ENCODE measurements around the gene TAS2R5.

The TAS2R5 gene, protein sequence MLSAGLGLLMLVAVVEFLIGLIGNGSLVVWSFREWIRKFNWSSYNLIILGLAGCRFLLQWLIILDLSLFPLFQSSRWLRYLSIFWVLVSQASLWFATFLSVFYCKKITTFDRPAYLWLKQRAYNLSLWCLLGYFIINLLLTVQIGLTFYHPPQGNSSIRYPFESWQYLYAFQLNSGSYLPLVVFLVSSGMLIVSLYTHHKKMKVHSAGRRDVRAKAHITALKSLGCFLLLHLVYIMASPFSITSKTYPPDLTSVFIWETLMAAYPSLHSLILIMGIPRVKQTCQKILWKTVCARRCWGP

DNA sequence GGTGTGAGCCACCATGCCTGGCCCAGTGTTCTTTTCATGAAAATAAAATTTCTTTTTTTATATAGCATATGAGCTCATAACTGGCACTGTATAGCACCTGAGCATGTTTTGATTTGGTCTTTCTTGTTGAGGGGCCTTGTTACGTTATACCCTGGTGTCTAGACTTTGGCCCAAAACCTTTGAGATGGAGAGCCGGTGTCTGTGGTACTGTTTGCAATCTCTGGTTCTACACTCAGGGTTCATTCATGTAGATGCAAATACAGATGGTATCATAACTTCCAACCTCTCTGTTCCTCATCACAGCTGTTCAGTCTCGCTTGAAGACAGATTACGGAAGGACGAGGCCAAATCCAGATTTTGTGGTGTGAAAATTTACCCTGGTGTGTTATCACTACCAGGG is at the start of gene TAS2R5:
TSS of gene TAS2R5 (plus strand) at position 301 of the 400 bp plus-strand sequence. CDS start 145 bp downstream, outside the sequence.
- Histone ChIP-seq H3K27me3 (ENCODE audit: insufficient read depth, low read length, poor library complexity) (no peaks in the 10 kb centered on the region), H4K20me1 (ENCODE audit: insufficient read depth, low read length) (0 out of 2 replicates have a peak, but pooled peaks cover 2% of the 10 kb centered on the region), H2AFZ (ENCODE audit: low read depth, low read length) (no peak within 1 kb of the TSS), H3K79me2 (ENCODE audit: insufficient read depth, low read length) (no peaks in the 10 kb centered on the region), H3K9ac (ENCODE audit: low read depth, low read length) (no peak within 1 kb of the TSS), H3K4me3 (ENCODE audit: low read depth in 1 of 2, low read length in 2 of 2) (no peak within 1 kb of the TSS), H3K36me3 (ENCODE audit: insufficient read depth, low read length) (0 out of 2 replicates have a peak, but pooled peaks cover 7% of the 10 kb centered on the region), H3K9me3 (ENCODE audit: insufficient read depth, low read length, severe bottlenecking) (no peaks in the 10 kb centered on the region), H3K4me1 (ENCODE audit: insufficient read depth, low read length) (no peaks in the 10 kb centered on the region), H3K4me2 (ENCODE audit: insufficient read depth, low read length) (no peak within 1 kb of the TSS), H3K27ac (ENCODE audit: low read length) (no peak within 1 kb of the TSS)
- ATAC-seq (ENCODE audit: insufficient read depth, low read depth) (no peak), DNase-seq (no peak)
- TF ChIP-seq EZH2 (IDR thresholded peaks at IDR 0.05; ENCODE audit: borderline replicate concordance, low read depth, low read length, severe bottlenecking) (no peak), CTCF (IDR thresholded peaks at IDR 0.05; ENCODE audit: borderline replicate concordance, extremely low read depth, low read length, poor library complexity, severe bottlenecking) (no peak)

GRCh38 chr7:141742229-141742628 is 47.8 kb upstream of the TAS2R5 start:
- no peak for TF ChIP-seq EZH2 (IDR thresholded peaks at IDR 0.05; ENCODE audit: borderline replicate concordance, low read depth, low read length, severe bottlenecking)
- no peak for TF ChIP-seq CTCF (IDR thresholded peaks at IDR 0.05; ENCODE audit: borderline replicate concordance, extremely low read depth, low read length, poor library complexity, severe bottlenecking)
- H3K27ac ChIP-seq (ENCODE audit: low read length): no peak overlapping the region
- H3K9ac ChIP-seq (ENCODE audit: low read depth, low read length): no peak overlapping the region
- no peak for DNase-seq
- H3K27me3 ChIP-seq (ENCODE audit: insufficient read depth, low read length, poor library complexity): no peaks in the 10 kb centered on the region
- ATAC-seq (ENCODE audit: insufficient read depth, low read depth): no peak
- no peaks in the 10 kb centered on the region for H3K9me3 ChIP-seq (ENCODE audit: insufficient read depth, low read length, severe bottlenecking)
- no peak overlapping the region for H2AFZ ChIP-seq (ENCODE audit: low read depth, low read length)
- H3K79me2 ChIP-seq (ENCODE audit: insufficient read depth, low read length): peaks cover 49% of the 10 kb centered on the region
- 0 out of 2 replicates have a peak, but pooled peaks cover 5% of the 10 kb centered on the region for H4K20me1 ChIP-seq (ENCODE audit: insufficient read depth, low read length)
- H3K4me2 ChIP-seq (ENCODE audit: insufficient read depth, low read length): no peak overlapping the region
- peaks cover 80% of the 10 kb centered on the region for H3K36me3 ChIP-seq (ENCODE audit: insufficient read depth, low read length)
- peaks cover 33% of the 10 kb centered on the region for H3K4me1 ChIP-seq (ENCODE audit: insufficient read depth, low read length)
- no peak overlapping the region for H3K4me3 ChIP-seq (ENCODE audit: low read depth in 1 of 2, low read length in 2 of 2)

DNA sequence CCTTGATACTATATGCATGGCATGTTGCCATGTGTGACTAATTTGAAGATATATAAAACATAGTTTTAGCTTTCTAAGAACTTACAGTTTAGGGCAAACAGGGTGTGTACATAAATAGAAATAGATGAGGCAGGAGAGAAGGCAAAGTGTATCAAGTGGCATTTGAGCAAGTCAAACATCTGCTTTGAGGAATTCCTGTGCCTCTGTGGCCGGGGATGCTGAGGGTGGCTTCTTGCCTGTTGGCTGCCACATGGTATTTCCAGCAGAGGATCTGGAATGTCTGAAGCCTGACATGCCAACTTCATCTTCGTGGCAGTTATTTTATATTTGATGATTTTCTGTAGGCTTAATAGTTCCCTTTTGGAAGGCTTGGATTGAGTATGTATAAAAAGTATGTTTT is 45.9 kb upstream of the TAS2R5 start:
- no peak for TF ChIP-seq CTCF (IDR thresholded peaks at IDR 0.05; ENCODE audit: borderline replicate concordance, extremely low read depth, low read length, poor library complexity, severe bottlenecking)
- no peak for TF ChIP-seq EZH2 (IDR thresholded peaks at IDR 0.05; ENCODE audit: borderline replicate concordance, low read depth, low read length, severe bottlenecking)
- no peak for DNase-seq
- peaks cover 98% of the 10 kb centered on the region for H3K36me3 ChIP-seq (ENCODE audit: insufficient read depth, low read length)

More for the DNA sequence above, 45.9 kb upstream of the TAS2R5 start:
- ATAC-seq (ENCODE audit: insufficient read depth, low read depth): no peak
- no peak overlapping the region for H2AFZ ChIP-seq (ENCODE audit: low read depth, low read length)
- no peak overlapping the region for H3K9ac ChIP-seq (ENCODE audit: low read depth, low read length)
- H3K4me3 ChIP-seq (ENCODE audit: low read depth in 1 of 2, low read length in 2 of 2): no peak overlapping the region
- peaks cover 26% of the 10 kb centered on the region for H3K4me1 ChIP-seq (ENCODE audit: insufficient read depth, low read length)
- no peak overlapping the region for H3K27ac ChIP-seq (ENCODE audit: low read length)
- H3K27me3 ChIP-seq (ENCODE audit: insufficient read depth, low read length, poor library complexity): no peaks in the 10 kb centered on the region
- H3K9me3 ChIP-seq (ENCODE audit: insufficient read depth, low read length, severe bottlenecking): no peaks in the 10 kb centered on the region
- no peak overlapping the region for H3K4me2 ChIP-seq (ENCODE audit: insufficient read depth, low read length)
- H3K79me2 ChIP-seq (ENCODE audit: insufficient read depth, low read length): peaks cover 37% of the 10 kb centered on the region
- 0 out of 2 replicates have a peak, but pooled peaks cover 5% of the 10 kb centered on the region for H4K20me1 ChIP-seq (ENCODE audit: insufficient read depth, low read length)

Data from DND-41 (cell line).